ENCODE results near the gene CBX2.
"Not testable (repeated sequence)": the region's sequence is repeated elsewhere in the genome, so short reads cannot be mapped to it uniquely, and the experiment has no call there.

Gene CBX2

DNA sequence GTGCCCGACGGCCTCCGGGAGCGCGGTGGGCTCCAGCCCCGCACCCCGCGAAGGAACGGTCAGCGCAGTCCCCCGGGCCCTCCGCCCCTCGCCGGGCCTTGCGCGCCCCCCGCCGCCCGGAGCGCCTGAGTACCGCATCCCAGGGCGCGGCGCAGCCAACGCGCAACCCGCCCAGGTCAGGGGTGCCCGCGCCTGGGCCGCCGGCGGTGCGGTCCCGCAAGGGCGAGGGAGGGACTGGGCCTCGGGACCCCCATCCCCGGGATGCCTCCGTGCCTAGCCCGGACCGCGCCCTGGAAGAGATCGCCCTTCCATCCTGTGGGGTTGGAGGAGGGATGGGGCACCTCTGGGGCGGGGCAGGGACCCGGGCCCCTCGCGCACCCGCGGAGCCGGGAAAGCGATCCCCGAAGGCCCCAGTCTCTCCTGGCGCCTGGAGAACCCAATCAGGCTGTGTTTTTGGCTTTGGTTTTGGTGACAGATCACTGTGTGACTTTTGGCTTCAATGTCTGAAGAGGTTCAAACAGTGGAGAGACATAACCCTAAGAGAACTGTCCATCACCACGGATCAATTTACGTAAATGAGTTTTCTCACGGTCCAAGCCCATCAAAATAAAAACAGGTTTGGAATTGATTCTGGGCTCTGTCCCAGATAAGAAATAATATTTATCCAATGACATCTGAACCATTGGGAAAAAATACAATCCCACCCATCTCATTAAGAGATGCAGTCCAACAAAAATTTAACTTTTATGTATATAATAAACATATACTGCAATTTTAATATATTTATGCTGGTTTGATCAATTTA lies 29.5 kb upstream of the CBX2 start:
- DNase-seq (ENCODE audit: low spot score) = no peak
- in situ Hi-C loops (cut with MboI; ENCODE audit: low sequenced_read_pairs, unreplicated experiment) = no loop called here
- TF ChIP-seq, protein P1, sequence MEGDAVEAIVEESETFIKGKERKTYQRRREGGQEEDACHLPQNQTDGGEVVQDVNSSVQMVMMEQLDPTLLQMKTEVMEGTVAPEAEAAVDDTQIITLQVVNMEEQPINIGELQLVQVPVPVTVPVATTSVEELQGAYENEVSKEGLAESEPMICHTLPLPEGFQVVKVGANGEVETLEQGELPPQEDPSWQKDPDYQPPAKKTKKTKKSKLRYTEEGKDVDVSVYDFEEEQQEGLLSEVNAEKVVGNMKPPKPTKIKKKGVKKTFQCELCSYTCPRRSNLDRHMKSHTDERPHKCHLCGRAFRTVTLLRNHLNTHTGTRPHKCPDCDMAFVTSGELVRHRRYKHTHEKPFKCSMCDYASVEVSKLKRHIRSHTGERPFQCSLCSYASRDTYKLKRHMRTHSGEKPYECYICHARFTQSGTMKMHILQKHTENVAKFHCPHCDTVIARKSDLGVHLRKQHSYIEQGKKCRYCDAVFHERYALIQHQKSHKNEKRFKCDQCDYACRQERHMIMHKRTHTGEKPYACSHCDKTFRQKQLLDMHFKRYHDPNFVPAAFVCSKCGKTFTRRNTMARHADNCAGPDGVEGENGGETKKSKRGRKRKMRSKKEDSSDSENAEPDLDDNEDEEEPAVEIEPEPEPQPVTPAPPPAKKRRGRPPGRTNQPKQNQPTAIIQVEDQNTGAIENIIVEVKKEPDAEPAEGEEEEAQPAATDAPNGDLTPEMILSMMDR (IDR thresholded peaks at IDR 0.05; ENCODE audit: borderline replicate concordance, control extremely low read depth, extremely low read depth, insufficient read depth, missing control alignments) = no peak

DNA sequence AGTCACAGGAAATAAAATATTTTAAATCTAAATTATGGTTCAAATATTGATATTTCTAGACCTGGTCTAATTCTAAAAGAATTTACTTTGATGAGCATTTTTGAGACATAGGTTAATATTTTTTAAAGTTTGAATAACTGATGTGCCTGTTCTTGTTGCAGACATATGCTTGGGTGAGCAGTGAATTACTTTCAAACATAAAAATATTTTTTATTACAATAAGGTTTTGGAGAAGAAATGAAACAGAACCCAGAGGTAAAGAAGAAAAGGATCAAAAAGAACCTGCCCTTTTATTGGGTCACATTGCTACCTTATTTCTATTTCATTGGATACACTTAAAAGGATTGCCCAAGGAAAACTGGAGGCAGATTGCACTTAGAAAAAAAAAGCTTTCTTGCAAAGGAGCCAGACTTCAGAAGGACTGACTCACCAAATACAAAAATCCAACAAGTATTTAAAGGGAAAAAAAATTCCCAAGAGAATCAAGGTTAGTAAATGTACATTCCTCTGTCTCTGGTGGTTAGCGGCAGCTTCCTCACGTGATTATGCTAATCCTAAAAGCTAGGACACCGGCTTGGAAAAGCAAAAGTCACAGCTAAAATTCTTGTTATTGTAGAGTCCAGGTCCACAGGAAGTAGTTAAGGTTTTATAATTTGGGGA lies 28.7 kb upstream of the CBX2 start:
- DNase-seq (ENCODE audit: low spot score) = no peak
- TF ChIP-seq, protein P1 (IDR thresholded peaks at IDR 0.05; ENCODE audit: borderline replicate concordance, control extremely low read depth, extremely low read depth, insufficient read depth, missing control alignments) = no peak
- in situ Hi-C loops (cut with MboI; ENCODE audit: low sequenced_read_pairs, unreplicated experiment) = no loop called here

DNA sequence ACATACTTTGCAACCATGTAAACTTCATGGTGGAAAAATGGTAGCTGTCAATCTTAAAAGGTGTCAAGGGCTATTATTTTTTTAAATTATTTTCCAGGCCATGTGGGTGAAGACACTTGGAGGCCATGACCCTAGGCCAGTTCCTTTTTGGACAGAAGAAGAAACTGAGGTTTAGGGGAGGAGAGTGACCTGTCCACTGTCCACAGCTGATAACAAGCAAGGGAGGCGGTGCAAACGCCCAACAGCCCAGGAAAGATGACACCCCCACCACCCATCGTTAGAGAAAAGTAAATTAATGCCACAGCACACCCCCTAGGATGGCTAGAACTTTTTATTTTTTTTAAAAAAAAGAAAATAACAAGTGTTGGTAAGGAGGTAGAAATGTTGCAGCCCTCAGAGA lies 28.0 kb upstream of the CBX2 start:
- TF ChIP-seq, protein P1 (IDR thresholded peaks at IDR 0.05; ENCODE audit: borderline replicate concordance, control extremely low read depth, extremely low read depth, insufficient read depth, missing control alignments) = no peak
- in situ Hi-C loops (cut with MboI; ENCODE audit: low sequenced_read_pairs, unreplicated experiment) = no loop called here
- DNase-seq (ENCODE audit: low spot score) = no peak

DNA sequence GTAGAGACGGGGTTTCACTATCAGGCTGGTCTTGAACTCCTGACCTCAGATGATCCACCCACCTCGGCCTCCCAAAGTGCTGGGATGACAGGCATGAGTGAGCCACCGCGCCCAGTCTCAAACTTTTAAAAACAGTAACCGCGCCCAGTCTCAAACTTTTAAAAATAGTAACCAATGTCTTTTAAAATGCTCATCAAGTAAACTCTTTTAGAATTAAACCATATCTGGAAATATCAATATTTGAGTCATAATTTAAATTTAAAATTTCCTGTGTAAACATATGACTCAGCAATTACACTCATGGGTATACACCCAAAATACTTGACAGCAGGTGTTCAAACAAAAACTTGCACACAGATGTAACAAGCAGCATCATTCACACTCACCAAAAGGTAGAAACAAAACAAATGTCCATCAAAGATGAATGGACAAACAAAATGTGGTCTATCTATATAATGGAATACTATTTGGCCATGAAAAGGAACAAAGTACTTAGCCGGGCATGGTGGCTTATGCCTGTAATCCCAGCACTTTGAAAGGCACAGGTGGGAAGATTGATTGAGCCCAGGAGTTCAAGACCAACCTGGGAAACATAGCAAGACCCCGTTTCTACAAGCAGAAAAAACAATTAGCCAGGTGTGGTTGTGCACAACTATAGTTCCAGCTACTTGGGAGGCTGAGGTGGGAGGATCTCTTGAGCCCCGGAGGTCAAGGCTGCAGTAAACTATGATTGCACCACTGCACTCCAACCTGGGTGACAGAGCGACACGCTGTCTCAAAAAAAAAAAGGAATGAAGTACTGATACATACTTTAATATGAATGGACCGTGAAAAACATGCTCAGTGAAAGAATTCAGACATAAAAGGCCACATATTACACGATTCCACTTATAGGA lies 27.1 kb upstream of the CBX2 start:
- in situ Hi-C loops (cut with MboI; ENCODE audit: low sequenced_read_pairs, unreplicated experiment) = no loop called here
- TF ChIP-seq, protein P1 (IDR thresholded peaks at IDR 0.05; ENCODE audit: borderline replicate concordance, control extremely low read depth, extremely low read depth, insufficient read depth, missing control alignments) = no peak
- no peak for DNase-seq (ENCODE audit: low spot score)

DNA sequence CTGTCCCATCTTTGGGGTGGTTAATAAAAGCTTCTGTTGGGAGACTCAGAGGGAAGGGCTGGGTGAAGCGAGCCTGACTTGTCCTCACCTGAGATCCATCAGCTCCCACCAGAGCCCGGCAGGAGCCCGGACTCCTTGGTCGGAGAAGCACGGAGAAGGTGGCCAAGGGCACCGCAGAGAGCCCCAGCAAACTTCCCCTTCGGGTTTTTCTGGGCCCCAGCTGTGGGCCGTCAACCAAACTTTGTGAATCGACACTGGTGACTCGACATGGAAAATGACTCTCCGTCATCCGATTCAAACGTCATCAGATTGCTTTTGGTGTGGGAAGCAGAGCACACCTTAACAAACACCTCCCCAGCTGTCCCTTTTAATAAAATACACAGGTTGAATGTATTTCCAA lies 25.8 kb upstream of the CBX2 start:
- no peak for DNase-seq (ENCODE audit: low spot score)
- TF ChIP-seq, protein P1 (IDR thresholded peaks at IDR 0.05; ENCODE audit: borderline replicate concordance, control extremely low read depth, extremely low read depth, insufficient read depth, missing control alignments) = no peak
- in situ Hi-C loops (cut with MboI; ENCODE audit: low sequenced_read_pairs, unreplicated experiment) = no loop called here

DNA sequence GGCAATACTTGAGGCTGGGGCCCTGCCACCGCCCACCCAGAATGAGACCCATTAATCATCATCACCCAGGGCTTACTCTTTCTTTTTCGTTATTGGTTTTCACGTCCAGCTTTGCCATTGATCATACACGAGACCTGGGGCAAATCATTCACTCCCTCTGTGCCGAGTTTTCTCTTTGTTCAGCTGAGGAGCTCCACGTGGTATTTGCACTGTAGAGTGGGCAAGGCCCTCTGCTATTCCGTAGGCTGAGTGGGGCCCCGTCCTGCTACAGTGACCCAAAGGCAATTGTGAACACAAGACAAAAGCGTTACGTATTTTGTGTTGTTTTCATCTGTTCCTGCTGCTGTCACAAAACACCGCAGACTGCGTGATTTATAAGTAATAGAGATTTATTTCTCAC lies 23.6 kb upstream of the CBX2 start:
- in situ Hi-C loops (cut with MboI; ENCODE audit: low sequenced_read_pairs, unreplicated experiment) = no loop called here
- DNase-seq (ENCODE audit: low spot score) = no peak
- TF ChIP-seq, protein P1 (IDR thresholded peaks at IDR 0.05; ENCODE audit: borderline replicate concordance, control extremely low read depth, extremely low read depth, insufficient read depth, missing control alignments) = no peak

DNA sequence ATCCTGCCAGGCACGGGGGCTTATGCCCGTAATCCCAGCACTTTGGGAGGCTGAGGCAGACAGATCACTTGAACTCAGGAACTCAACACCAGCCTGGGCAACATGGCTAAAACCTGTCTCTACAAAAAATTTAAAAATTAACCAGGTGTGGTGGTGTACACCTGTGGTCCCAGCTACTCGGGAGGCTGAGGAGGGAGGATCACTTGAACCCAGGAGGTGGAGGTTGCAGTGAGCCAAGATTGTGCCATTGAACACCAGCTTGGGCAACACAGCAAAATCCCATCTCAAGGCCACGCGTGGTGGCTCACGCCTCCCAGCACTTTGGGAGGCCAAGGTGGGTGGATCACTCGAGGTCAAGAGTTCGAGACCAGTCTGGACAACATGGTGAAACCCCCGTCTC lies 23.0 kb upstream of the CBX2 start:
- in situ Hi-C loops (cut with MboI; ENCODE audit: low sequenced_read_pairs, unreplicated experiment); DNase-seq (ENCODE audit: low spot score): not testable (repeated sequence)

Data from GM13976 (cell line).